SHP77 treated with DMSO at 0.1 percent for 48 hours (cell line): ENCODE results near the gene UTP18.
"Not testable (repeated sequence)": the region's sequence is repeated elsewhere in the genome, so short reads cannot be mapped to it uniquely, and the experiment has no call there.

ENCODE experiments used
- DNase-seq: peaks from one replicate; lab custom pipeline; 2025; lab: John Stamatoyannopoulos, UW

The UTP18 gene

DNA sequence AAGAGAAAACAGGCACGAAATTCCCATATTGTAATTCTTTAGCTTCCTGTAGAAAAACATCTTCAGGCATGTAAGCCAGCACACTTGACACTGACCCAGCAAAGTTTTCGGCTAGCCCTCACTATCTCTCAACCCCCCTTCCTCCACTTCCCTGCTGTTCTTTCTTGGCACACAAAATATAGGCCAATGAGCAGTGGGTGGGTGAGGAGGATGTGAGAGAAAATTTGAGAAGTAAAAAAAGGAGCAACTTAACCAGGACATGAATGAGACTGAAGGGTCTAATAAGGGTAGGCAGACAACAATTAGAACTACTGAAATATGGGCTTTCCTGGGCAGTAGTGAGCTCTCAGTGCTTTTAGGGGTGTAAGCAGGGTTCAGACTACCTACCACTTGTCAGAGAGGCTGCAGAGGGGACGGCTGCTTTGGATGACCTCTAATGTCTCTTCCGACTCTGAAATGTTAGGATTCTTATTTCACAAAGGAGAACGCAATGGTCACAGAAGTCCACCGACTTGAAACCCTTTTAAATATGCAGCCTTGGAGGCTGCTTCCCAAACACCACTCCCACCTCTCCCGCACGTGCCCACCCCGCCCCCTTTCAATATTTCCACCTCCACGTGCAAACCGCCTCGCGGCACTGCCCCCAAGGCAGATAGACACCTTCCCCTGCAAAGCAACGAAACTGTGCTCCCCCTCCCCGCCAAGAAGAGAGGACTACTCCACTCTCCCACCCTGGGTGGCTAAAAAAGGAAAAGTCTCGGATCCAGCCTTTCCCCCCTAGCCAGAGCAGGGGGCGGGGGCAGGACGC is 1.4 kb upstream of the UTP18 start:
- no peak for DNase-seq

DNA sequence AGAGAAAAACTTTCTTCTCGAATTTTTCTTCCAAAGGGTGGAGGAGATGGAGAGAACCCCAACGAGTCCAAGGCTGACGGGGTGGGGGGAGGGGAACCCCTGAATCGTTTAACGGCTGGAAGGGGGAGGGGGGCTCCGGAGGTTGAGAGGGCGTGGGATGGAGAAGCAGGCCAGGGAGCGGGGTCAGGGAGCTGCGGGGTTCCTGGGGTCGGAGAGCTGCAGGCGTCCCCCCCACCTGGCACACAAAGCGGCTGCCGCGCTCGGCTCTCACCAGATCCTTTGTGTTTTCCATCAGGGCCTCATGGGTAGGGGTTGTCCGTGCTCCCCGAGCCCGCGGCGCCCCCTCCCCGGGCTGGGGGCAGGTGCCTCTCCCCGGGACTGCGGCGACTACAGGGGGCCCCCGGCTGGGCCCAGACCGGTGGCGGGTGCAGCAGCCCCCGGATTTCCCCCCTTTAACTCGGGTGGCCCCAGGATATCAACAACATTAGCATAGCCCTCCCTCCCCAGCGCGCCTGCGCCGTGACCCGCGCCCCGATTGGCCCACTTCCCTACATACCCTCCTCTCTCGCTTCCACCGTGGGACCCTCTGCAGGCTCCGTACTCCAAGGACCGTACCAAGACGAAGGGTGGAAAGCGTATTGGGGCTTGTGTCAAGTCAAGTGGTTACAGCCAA is 646 bp upstream of the UTP18 start, which contains the start of gene MBTD1:
TSS of gene MBTD1 (minus strand) at position 486 of the 673 bp plus-strand sequence. CDS start 34,888 bp downstream, outside the sequence.
- peak; percentile 97 for DNase-seq

GRCh38 chr17:51261024-51261963 is 948 bp downstream of the UTP18 start:
- DNase-seq: peak; percentile 8

GRCh38 chr17:51263006-51263405 is 2.7 kb downstream of the UTP18 start:
- no peak for DNase-seq

- not testable (repeated sequence) for DNase-seq
Measured at GRCh38 chr17:51264466-51264865, 4.1 kb downstream of the UTP18 start.

DNA sequence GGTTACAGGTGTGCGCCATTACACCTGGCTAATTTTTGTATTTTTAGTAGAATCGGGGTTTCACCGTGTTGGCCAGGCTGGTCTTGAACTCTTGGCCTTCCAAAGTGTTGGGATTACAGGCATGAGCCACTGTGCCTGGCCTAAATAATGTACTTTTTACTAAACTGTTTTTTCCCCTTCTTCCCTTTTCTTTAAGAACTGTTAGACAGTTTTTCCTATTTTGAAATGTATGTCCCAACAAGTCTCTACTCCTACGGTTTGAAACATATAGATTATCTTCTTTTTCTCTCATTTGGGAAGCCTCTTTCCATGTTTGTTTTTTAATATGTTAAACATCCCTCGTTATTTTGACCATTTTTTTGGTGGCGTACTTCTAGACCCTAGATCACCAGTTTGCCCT is 9.6 kb downstream of the UTP18 start:
- DNase-seq: no peak

DNA sequence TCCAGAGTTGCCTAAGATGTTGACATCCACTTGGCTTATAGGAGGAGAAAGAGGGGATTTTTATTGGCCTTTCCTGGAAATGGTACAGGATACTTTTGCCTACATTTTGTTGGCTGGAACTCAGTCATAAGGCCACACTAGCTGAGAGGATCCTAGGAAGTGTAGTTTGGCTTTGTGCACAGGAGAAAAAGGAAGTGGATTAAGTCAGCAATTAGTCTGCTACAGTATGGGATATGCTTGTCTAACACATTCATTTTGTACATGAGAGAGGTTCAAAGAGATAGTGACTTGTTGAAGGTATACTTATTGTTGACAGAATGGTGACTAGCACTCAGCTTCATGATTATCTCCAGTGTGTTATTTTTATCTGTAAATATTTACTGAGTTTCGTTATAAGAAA is 10.3 kb downstream of the UTP18 start:
- DNase-seq: no peak

- no peak for DNase-seq
Measured at GRCh38 chr17:51272812-51273211, 12.5 kb downstream of the UTP18 start.

DNA sequence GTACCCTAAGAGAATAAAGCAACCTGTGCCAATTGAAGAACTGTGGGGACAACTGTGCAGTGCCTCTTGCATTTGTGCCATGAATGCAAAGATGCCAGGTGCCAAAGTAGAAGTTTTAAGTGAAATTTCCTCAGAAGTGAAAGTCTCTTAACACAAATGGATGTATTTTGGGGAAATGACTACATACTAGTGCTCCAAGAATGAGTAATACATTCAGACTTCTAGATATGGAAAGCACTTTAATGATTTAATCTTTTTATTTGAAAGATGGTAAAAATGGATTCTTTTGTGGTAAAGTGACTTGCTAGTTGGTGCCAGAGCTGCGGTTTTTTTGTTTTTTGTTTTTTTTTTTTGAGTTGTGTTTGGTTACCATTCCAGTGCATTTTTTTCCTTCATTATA is 15.0 kb downstream of the UTP18 start:
- DNase-seq: no peak

GRCh38 chr17:51279183-51279582 is 18.8 kb downstream of the UTP18 start:
- DNase-seq: no peak

DNA sequence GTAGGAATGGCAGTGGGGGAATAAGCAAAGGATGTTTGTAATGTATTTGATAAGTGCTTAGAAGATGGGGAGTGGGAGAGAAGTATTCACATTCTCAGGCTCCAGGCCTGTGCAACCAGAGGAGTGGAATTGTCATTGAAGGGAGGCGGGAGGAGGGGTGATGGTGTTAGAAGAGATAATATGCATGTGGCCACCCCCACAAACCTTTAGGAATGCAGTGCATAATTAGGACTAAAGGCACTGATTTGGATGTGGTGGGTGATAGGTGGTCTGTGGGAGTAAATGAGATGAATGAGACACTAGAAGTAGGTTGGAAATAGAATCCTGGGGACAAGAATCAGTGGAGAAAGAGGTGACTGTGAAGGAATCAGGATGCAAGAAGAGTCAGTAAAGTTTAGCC is 27.1 kb downstream of the UTP18 start:
- DNase-seq: no peak

- no peak for DNase-seq
Measured at GRCh38 chr17:51289696-51290111, 29.4 kb downstream of the UTP18 start.

DNA sequence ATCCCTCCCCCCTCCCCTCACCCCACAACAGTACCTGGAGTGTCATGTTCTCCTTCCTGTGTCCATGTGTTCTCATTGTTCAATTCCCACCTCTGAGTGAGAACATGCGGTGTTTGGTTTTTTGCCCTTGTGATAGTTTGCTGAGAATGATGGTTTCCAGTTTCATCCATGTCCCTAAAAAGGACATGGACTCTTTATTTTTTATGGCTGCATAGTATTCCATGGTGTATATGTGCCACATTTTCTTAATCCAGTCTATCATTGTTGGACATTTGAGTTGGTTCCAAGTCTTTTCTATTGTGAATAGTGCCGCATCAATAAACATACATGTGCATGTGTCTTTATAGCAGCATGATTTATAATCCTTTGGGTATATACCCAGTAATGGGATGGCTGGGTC is 34.0 kb downstream of the UTP18 start:
- DNase-seq: not testable (repeated sequence)

DNA sequence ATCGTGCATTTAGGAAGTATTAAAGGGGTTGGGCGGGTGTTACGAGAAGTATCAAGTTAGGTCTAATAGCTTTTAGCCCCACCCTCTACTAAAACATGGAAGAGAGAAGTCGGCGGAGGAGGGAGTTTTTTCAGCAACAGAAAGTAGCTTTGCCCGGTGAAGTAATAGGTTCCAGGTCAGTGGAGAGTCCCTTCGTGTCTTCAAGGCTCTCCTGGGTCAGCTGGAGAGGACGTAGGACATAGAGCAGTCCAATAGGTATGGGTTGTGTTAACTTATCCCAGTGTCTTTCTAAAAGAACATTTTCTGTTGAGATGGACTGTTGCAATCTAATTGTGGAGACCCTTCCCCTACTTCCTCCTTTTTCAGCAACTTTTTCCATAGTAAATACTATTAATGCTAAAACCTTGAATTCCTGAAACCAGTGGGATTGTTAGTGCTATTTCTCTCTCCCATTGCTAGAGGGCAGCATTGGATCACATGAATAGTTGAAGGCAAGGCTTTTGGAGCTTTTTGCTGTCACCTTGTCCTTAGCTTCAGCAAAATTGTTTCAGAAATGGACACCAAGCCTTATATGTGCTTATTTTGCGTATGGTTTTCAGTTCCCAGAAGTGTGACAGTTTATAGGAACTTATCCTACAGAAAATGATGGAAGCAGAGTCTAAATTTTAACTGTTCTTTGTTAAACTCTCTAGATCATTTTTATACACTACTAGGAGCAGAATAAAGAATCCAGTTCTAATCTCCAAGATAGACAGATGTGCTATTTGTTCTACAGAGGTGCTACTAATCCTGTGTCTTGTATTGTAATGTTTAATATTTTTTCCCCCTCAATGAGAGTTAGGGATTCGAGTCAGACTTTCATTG is 38.4 kb downstream of the UTP18 start:
- DNase-seq: peak; percentile 5

DNA sequence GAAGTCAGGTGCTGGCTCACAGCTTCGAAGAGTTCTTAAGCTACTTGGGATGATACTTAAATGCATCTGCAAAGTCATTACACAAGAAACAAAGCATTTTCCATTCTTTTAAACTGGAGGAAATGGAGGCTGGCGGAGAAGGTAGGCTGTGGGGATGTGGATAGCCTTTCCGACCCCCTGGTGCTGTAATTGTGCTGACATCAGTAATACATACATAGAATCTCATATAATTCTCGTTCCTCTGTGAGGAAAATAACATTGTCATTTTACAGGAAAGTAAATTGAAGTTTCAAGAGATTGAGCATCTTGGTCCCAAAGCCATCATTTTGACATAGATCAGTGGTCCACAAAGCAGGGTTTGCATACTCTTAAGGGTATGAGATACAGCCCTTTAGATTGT is 39.5 kb downstream of the UTP18 start:
- DNase-seq: no peak

GRCh38 chr17:51305182-51305581 is 44.8 kb downstream of the UTP18 start:
- DNase-seq: no peak

DNA sequence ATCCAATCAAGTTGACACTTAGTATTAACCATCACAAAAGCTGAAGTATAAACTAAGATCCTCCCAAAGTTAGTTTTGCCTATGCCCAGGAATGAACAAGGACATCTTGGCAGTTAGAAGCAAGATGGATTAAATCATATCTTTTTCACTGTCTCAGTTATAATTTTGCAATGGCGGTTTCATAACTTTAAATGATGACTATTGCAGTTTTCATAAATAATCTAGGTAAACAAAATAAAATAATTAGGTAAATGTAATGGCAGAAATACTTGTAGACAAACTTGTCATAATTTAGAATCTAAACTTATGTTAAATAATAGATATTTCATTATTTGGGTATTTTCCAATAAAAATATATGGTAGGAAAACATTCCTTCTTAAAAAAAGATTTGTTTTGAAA is 51.7 kb downstream of the UTP18 start:
- DNase-seq: not testable (repeated sequence)

DNA sequence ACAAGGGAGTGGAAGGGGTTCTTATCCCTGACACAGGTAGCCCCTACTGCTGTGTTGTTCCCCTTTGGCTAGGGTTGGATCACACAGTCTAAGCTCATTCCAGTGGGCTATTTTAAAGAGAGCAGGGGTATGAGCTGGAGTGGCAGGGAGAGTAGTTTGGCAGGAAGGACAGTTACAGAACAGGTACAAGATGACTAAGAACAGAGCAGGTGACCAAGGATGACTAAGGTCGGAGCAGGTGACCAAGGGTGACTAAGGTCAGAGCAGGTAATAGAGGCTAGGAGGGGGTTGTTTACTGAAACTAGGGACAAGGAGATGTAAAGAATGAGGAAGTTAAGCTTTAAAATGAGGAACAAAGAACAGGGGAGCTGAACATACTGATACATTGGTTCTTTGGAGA is 58.8 kb downstream of the UTP18 start:
- DNase-seq: no peak

DNA sequence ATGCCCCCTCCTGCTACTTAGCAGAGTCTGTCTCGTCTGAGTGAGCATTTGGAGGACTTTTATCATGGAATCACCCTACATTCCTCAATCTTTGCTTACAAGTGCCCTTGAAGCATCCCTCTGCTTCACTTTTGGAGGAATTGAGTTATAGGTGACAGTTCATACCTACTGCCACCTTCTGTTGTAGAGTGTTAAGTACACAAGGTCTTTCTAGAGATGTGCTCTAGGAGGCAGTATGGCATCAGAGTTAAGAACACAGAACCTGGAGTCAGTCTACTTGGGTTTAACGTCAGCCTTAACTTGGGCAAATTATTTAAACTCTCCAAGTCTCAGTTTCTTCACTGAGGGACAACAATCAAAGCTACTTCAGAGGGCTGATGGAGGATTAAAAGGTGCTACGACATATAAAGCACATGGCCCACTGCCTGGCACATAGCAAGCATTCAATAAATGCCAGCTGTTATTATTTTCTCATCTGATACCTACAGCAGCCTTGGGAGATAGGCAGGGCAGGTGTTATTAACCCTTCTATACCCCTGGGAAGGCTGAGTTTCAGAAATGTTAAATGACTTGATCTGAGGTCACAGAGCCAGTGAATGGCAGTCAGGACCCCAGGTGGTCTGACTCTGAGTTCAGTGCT is 62.2 kb downstream of the UTP18 start:
- DNase-seq: peak; percentile 53

DNA sequence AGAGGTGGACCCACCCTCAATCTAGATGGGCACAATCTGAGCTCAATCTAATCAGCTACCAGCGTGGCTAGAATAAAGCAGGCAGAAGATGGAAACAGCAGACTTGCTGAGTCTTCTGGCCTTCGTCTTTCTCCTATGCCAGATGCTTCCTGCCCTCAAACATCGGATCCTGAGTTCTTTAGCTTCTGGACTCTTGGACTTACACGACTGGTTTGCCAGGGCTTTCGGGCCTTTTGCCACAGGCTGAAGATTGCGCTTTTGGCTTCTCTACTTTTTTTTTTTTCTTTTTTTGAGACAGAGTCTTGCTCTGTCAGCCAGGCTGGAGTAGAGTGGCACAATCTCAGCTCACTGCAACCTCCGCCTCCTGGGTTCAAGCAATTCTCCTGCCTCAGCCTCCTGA is 65.1 kb downstream of the UTP18 start:
- DNase-seq: no peak
